ENCODE data around the gene FBXL17. TPM values are rescaled to one million over a fixed set of nuclear protein-coding genes. Genes with fewer than 3 reads are reported as not detected.

Gene FBXL17
- total and polyA plus RNA-seq, 4 donors = 2.1 to 14.1 (median 6.3) TPM

DNA sequence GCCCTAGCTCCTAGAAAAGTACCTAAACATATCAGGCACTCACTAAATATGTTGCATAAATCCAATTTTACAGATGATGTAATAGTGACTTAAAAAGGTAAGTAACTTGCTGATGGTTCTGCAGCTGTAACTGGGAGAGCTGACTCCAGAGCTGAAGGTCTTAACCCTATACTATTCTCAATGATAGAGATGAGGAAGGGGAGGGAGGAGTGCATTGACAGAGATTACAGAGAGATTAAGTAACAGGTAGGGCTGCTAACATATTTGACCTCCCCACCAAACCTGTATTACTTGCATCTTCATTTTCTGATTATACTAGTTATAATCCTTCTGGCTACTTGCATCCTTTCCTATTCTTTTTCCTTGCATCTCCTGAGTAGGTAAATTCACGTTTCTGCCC lies 455.8 kb downstream of the FBXL17 start:
- Histone ChIP-seq H3K4me1 (ENCODE audit: control insufficient read depth in 4 of 4, insufficient read depth in 4 of 4, low read length in 3 of 4) (peaks cover 0 to 5% (median 0%) of the 10 kb centered on the region in 4 donors), H3K4me3 (ENCODE audit: low read depth in 1 of 3, low read length in 3 of 3) (no peak overlapping the region), H3K27ac (ENCODE audit: low read depth in 1 of 2, low read length in 2 of 2) (no peak overlapping the region), H3K9ac (ENCODE audit: low read depth in 1 of 2, low read length in 2 of 2) (no peak overlapping the region), H3K36me3 (ENCODE audit: control insufficient read depth in 4 of 4, insufficient read depth in 3 of 4, low read depth in 1 of 4, low read length in 3 of 4) (no peaks in the 10 kb centered on the region), H3K9me3 (ENCODE audit: control insufficient read depth in 4 of 4, low read length in 3 of 4) (no peaks in the 10 kb centered on the region), H3K27me3 (ENCODE audit: control insufficient read depth in 4 of 4, insufficient read depth in 4 of 4, low read length in 3 of 4) (no peaks in the 10 kb centered on the region)
- DNase-seq (ENCODE audit: low spot score) = no peak
- WGBS = 74% methylated on average over 1 of the region's 1 CpG
- TF ChIP-seq, protein P1, sequence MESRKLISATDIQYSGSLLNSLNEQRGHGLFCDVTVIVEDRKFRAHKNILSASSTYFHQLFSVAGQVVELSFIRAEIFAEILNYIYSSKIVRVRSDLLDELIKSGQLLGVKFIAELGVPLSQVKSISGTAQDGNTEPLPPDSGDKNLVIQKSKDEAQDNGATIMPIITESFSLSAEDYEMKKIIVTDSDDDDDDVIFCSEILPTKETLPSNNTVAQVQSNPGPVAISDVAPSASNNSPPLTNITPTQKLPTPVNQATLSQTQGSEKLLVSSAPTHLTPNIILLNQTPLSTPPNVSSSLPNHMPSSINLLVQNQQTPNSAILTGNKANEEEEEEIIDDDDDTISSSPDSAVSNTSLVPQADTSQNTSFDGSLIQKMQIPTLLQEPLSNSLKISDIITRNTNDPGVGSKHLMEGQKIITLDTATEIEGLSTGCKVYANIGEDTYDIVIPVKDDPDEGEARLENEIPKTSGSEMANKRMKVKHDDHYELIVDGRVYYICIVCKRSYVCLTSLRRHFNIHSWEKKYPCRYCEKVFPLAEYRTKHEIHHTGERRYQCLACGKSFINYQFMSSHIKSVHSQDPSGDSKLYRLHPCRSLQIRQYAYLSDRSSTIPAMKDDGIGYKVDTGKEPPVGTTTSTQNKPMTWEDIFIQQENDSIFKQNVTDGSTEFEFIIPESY (IDR thresholded peaks at IDR 0.05) = no peak
- TF ChIP-seq FOXA2 (IDR thresholded peaks at IDR 0.05) (no peak), EGR1 (IDR thresholded peaks at IDR 0.05; ENCODE audit: low read depth in 2 of 2) (no peak), JUND (IDR thresholded peaks at IDR 0.05) (no peak), GABPA (IDR thresholded peaks at IDR 0.05 in 1 of 2, conservative IDR thresholded peaks at IDR 0.05 in 1 of 2) (no peak), HNF4G (IDR thresholded peaks at IDR 0.05) (no peak), FOXA1 (IDR thresholded peaks at IDR 0.05) (no peak), RXRA (IDR thresholded peaks at IDR 0.05) (no peak), NR2F2 (IDR thresholded peaks at IDR 0.05) (no peak), TAF1 (conservative IDR thresholded peaks at IDR 0.05) (no peak), RAD21 (IDR thresholded peaks at IDR 0.05) (no peak), CTCF (IDR thresholded peaks at IDR 0.05; ENCODE audit: low read depth, low read length, missing input control) (no peak), HNF4A (conservative IDR thresholded peaks at IDR 0.05) (no peak), SP1 (IDR thresholded peaks at IDR 0.05) (no peak), YY1 (IDR thresholded peaks at IDR 0.05) (no peak)
- TF ChIP-seq, protein P2, sequence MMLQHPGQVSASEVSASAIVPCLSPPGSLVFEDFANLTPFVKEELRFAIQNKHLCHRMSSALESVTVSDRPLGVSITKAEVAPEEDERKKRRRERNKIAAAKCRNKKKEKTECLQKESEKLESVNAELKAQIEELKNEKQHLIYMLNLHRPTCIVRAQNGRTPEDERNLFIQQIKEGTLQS (IDR thresholded peaks at IDR 0.05) = no peak
- TF ChIP-seq, protein P3, sequence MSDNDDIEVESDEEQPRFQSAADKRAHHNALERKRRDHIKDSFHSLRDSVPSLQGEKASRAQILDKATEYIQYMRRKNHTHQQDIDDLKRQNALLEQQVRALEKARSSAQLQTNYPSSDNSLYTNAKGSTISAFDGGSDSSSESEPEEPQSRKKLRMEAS (IDR thresholded peaks at IDR 0.05) = no peak
- TF ChIP-seq, protein P4, sequence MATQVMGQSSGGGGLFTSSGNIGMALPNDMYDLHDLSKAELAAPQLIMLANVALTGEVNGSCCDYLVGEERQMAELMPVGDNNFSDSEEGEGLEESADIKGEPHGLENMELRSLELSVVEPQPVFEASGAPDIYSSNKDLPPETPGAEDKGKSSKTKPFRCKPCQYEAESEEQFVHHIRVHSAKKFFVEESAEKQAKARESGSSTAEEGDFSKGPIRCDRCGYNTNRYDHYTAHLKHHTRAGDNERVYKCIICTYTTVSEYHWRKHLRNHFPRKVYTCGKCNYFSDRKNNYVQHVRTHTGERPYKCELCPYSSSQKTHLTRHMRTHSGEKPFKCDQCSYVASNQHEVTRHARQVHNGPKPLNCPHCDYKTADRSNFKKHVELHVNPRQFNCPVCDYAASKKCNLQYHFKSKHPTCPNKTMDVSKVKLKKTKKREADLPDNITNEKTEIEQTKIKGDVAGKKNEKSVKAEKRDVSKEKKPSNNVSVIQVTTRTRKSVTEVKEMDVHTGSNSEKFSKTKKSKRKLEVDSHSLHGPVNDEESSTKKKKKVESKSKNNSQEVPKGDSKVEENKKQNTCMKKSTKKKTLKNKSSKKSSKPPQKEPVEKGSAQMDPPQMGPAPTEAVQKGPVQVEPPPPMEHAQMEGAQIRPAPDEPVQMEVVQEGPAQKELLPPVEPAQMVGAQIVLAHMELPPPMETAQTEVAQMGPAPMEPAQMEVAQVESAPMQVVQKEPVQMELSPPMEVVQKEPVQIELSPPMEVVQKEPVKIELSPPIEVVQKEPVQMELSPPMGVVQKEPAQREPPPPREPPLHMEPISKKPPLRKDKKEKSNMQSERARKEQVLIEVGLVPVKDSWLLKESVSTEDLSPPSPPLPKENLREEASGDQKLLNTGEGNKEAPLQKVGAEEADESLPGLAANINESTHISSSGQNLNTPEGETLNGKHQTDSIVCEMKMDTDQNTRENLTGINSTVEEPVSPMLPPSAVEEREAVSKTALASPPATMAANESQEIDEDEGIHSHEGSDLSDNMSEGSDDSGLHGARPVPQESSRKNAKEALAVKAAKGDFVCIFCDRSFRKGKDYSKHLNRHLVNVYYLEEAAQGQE (IDR thresholded peaks at IDR 0.05) = no peak

All from liver (tissue), 9 donors.